Hematopoietic multipotent progenitor cell (in vitro differentiated cells): ENCODE results near the gene NHLRC4. TPM values are rescaled to one million over a fixed set of nuclear protein-coding genes. Genes with fewer than 3 reads are reported as not detected.

Experiments
- DNase-seq, 3 donors: peaks; one replicate each; pipeline ENCODE4 v3.0.0-alpha.2; 2011 to 2015; ENCODE audit warnings: low read depth in 2 of 3, low spot score in 2 of 3
- total RNA-seq: library from RNA; depleted of rRNA; stranded (reverse); fragments of >200 nt; gene quantifications from one replicate; pipeline ENCODE4 v1.2.3, GENCODE V29; 2012

The NHLRC4 gene
- total RNA-seq, result 14.3 TPM

DNA sequence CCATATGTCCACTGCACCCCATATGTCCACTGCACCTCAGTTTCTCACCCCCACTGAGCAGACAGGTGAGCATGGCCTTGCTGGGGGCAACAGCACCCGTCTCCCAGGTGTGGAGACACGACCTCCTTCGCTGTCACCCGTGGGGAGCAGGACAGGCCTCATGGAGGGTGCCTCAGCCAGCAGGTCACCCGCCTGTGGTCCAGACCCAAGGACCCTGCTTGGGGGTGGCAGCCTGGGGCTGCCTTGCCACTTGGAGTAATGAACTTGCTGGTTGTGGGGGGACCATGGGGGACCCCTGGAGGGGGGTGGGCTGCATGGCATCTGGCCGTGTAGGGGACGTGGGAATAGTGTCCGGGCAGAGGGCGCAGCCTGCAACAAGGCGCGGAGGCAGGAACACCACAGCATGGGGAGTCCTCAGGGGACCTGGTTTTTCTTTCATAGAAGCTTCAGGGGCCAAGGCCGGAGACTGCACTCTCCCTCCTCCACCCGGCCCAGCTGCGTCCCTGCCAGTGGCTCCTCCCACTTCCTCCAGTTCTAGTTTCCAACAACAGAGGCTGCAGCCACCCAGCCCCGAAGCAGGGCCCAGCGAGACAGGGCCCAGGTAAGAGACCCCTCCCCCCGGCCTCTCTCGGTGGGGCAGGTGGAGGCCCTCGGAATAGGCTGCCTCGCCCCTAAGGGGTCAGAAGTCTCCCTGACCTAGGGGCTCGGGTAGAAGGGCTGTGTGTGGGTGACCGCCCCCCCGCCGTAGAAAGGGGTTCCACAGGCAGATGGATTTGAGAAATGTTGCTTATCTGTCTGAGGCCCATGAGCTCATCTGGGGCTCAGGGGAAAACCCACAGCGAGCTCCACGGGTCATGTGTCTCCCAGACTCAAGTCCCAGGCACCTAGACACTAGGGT, at the start of gene NHLRC4:
Gene NHLRC4, plus strand, starts transcription at position 531 of the 898 bp plus-strand sequence. CDS start 1,043 bp downstream, outside the sequence.
- peak in 2 of 3 donors; percentile 61 to 76 for DNase-seq

DNA sequence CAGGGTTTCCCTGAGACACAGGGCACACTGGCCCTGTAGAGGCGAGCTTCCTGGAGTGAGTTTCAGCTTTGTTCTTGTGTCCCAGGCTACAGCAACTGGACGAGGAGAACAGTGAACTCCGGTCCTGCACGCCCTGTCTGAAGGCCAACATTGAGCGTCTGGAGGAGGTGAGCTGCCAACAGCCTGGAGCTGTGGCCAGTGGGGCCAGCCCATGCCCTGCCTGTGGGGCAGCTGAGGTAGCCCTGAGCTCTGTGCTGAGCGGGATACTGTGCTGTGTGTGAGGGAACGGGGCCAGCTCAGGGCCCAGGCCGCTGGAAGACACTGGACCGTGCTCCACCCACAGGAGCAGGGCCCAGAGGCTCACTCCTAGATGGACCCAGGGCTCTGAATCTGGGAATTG, 47.9 kb upstream of the NHLRC4 start:
- no peak for DNase-seq

DNA sequence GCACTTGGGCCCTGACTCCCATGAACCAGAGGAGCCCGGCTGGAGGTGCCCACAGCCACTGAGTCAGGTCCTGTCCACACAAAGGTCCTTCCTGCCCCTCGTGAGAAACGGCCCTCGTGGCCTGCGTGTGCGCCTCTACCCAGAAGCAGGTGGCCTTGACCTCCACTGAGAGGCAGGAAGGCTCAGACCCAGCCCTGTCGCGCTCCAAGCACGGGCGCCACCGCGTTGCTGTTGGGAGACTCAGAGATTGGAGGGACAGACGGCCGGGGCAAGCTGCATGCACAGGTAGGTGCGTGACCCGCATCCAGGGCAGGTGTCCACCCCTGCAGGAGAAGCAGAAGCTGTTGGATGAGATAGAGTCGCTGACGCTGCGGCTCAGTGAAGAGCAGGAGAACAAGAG, 47.4 kb upstream of the NHLRC4 start:
- DNase-seq, result no peak

GRCh38 chr16:519841-520687, 46.7 kb upstream of the NHLRC4 start:
- no peak for DNase-seq

DNA sequence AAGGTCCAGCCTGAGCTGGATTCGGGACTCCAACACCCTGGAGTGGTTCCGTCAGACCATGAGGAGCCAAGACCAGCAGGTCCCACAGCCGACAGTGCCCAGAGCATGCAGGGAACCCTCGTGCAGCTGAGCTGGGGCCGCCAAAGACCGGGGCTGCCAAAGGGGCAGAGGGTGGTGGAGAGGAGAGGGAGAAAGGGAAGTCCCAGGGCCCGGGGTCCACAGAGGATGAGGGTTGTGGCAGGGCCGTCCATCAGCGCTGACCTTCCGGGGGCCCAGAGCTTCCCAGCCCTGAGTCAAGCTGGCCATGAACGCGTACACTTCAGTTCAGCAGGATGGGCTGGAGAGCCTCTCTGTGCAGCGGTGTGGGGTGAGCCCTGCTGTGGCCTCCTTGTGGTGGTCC, 46.0 kb upstream of the NHLRC4 start:
- no peak for DNase-seq

DNA sequence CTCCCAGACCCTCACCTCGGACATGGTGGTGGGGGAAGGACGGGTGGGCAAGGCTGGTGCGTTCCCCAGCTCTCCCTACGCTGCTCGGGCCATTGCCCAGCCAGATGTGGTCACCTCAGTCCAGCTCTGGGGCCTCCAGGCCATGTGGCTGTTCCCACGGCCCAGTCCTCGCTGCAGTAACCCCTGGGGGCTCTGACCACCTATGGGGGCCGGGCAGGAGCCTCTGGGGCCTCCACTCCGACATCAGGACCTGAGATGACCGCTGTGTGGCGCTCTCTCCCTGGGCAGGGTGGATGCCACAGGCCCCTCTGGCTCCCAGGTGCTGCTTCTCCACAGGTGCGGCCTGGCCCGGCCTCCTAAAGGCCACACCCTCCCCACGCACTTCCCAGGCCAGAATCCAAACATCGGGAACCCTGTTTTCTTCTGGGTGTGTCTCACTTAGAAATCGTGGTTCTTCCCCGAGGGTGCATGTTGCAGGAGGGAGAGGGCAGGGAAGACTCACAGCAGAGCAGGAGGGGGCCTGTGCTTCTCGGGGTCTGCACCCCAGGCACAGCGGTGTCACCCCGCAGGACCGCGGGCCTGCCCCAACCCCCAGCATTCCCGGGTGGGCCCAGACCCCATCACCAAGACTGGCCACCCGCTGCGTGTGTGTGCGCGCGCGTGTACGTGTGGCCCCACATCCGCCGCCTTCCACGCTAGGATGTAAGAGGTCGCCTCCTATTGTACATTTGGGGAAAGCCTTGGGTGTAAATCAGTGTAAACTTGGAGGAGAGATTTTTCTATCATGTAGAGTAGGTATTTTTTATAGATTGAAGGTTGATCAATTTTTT, 45.2 kb upstream of the NHLRC4 start:
- no peak for DNase-seq

DNA sequence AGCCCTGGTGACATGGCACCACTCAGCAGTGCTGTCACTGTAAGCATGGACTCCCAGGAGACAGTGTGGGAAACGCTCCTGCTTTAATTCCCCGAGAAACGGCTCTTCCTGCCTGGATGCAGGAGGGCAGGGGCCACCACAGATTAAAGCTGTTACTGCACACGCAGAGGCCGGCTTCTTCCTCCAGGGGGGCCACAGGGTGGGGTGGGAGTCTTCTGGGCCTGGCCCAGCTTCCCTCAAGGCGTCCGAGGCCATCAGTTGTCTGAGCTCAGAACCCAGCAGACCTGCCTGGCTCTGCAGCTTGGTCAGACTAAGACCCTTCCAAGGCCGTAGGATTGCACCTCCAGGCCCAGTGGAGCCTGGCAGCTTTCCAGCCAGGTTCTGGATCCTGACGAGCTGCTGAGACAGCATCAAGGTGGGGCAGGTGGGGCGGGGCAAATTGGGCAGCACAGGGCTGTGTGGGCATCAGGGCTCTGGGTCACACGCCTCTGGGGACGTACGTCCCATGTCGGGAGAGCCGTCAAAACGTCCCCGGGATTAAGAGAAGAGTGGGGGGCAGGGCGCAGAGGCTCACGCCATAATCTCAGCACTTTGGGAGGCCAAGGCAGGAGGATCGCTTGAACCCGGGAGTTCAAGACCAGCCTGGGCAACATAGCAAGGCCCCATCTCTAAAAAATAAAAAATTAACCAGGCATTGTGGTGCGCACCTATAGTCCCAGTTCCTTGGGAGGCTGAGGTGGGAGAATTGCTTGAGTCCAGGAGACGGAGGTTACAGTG, 44.3 kb upstream of the NHLRC4 start:
- no peak for DNase-seq

GRCh38 chr16:523097-523741, 43.6 kb upstream of the NHLRC4 start:
- no peak for DNase-seq

- DNase-seq, result no peak
Measured at GRCh38 chr16:524274-525040, 42.3 kb upstream of the NHLRC4 start.

- no peak for DNase-seq
Measured at GRCh38 chr16:525123-525519, 41.7 kb upstream of the NHLRC4 start.

GRCh38 chr16:525520-526180, 41.2 kb upstream of the NHLRC4 start:
- no peak for DNase-seq

DNA sequence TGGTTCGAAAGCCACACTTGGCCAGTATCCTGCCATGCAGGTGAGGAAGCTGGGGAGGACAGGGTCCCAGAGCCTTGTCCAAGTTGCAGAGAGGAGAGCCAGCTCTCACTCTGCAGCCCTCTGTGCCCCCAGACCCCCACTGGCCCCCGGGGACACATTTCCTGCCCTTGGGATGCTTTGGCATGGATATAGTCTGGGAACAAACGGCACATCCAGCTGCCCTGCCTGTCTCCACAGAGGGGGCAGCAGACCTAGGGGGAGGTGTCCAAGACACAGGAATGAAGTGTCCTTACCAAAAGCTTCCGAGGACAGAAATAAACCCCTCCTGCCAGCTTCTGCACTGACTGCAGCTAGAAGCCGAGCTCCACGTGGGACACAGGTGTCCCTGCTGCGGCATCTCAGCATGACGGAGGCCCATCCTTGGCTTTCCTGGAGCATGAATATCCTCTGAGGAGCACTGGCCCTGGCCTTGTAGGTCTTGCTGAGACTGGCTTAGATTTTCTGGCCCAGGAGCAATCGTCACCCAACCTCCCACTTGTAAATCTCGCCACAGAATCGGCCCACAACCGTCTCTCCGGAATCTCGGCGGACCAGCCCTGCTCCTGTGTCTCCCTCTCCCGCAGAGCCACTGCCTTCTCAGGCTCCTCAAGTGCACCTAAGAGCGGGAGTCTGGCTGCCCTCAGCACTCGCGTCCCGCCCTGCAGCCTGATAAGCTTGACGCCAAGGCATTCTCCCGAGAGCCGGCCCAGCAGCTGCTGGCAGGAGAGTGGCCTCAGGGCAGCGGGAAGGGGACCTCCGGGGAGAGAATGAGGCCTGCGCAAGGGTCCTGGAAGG, 40.4 kb upstream of the NHLRC4 start:
- DNase-seq, result no peak

GRCh38 chr16:527015-527903, 39.5 kb upstream of the NHLRC4 start, which contains the start of gene CAPN15:
Gene CAPN15, plus strand, starts transcription at chr16:527712. Its CDS starts 19,127 bp downstream, at chr16:546839.
- peak; percentile 82 to 88 (median 87) for DNase-seq

DNA sequence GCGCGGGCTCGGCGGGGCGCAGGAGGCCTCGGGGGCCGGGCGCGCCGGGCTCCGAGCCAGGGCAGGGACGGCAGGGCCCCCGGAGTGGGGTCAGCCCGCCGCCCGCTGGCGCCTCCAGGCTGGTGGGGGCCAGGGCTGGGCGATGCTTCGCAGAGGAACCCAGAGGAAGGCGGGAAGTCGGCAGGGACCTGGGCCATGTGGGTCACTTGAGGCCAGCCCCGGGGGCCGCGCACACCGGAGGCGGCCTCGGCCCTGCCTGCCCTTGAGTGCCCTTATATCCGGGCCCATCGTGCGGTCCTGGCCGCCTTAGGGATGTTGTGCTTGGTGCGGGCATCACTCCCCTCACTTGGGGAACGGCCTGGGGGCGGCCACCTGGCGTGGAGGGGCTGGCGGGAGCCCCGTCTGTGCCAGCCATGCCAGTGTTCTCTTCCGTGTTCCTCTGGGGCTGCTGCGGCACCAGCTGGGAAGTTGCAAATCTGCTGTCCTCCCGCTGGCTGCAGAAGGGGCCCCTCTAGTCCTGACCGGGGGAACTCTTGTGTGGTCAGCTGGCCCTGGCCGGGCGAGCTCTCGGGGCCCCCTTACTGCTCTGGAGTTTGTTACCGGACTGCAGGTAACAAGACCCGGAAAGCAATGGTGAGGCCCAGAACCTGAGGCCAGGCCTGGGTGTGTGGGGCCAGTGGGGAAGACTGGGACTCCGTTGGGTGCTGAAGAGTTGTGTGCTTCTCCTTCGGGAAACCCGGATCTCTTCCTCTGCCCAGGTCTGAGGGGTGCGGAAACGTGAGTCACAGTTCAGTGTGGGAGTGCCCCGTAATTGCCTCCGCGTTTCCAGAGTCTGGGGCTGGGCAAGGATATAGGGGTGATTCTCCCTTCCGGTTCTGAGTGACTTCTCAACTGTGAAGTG, 38.4 kb upstream of the NHLRC4 start:
- DNase-seq, result peak in 1 of 3 donors; percentile 25

- peak in 1 of 3 donors; percentile 21 for DNase-seq
Measured at GRCh38 chr16:529012-529575, 37.7 kb upstream of the NHLRC4 start.
